Activated CD4-positive, alpha-beta T cell treated with anti-CD3 and anti-CD28 coated beads, Interleukin-2, amount 50 U/mL, for 24 hours (primary cell): ENCODE results near the gene AGTPBP1.
"Not testable (repeated sequence)": the region's sequence is repeated elsewhere in the genome, so short reads cannot be mapped to it uniquely, and the experiment has no call there.

Source experiments
- DNase-seq, 2 donors: peaks; one replicate each; pipeline ENCODE4 v3.0.0-alpha.2; 2020; ENCODE audit warnings: low read depth in 1 of 2, low spot score in 1 of 2

Gene AGTPBP1

GRCh38 chr9:85723215-85723614 is 18.5 kb downstream of the AGTPBP1 start:
- DNase-seq: no peak

GRCh38 chr9:85719411-85719810 is 22.3 kb downstream of the AGTPBP1 start:
- not testable (repeated sequence) for DNase-seq

GRCh38 chr9:85717818-85718217 is 23.9 kb downstream of the AGTPBP1 start:
- DNase-seq: not testable (repeated sequence)

GRCh38 chr9:85717220-85717619 is 24.5 kb downstream of the AGTPBP1 start:
- no peak for DNase-seq

- DNase-seq: no peak
Measured at GRCh38 chr9:85716031-85716877, 25.5 kb downstream of the AGTPBP1 start.

- no peak for DNase-seq
Measured at GRCh38 chr9:85715587-85715986, 26.2 kb downstream of the AGTPBP1 start.

- DNase-seq: no peak
Measured at GRCh38 chr9:85713897-85714296, 27.9 kb downstream of the AGTPBP1 start.

GRCh38 chr9:85704744-85705143 is 37.0 kb downstream of the AGTPBP1 start:
- no peak for DNase-seq

- DNase-seq: no peak
Measured at GRCh38 chr9:85703398-85703797, 38.4 kb downstream of the AGTPBP1 start.

- DNase-seq: no peak
Measured at GRCh38 chr9:85702726-85703289, 38.9 kb downstream of the AGTPBP1 start.

GRCh38 chr9:85702191-85702590 is 39.6 kb downstream of the AGTPBP1 start:
- no peak for DNase-seq

- no peak for DNase-seq
Measured at GRCh38 chr9:85700330-85700729, 41.4 kb downstream of the AGTPBP1 start.

GRCh38 chr9:85688361-85688760 is 53.4 kb downstream of the AGTPBP1 start:
- no peak for DNase-seq

GRCh38 chr9:85685081-85685480 is 56.7 kb downstream of the AGTPBP1 start:
- DNase-seq: no peak

GRCh38 chr9:85676790-85677189 is 65.0 kb downstream of the AGTPBP1 start:
- no peak for DNase-seq

- DNase-seq: no peak
Measured at GRCh38 chr9:85667374-85667773, 74.4 kb downstream of the AGTPBP1 start.

GRCh38 chr9:85666086-85666485 is 75.7 kb downstream of the AGTPBP1 start:
- DNase-seq: no peak

- DNase-seq: no peak
Measured at GRCh38 chr9:85662573-85662972, 79.2 kb downstream of the AGTPBP1 start.

- DNase-seq: no peak
Measured at GRCh38 chr9:85658716-85659115, 83.0 kb downstream of the AGTPBP1 start.

- DNase-seq: no peak
Measured at GRCh38 chr9:85653153-85653552, 88.6 kb downstream of the AGTPBP1 start.

GRCh38 chr9:85647571-85647970 is 94.2 kb downstream of the AGTPBP1 start:
- no peak for DNase-seq

- DNase-seq: no peak
Measured at GRCh38 chr9:85645909-85646627, 95.7 kb downstream of the AGTPBP1 start.
